Measurements from ENCODE around the gene ANO4. TPM values are rescaled to one million over a fixed set of nuclear protein-coding genes. Genes with fewer than 3 reads are reported as not detected.

ANO4 gene
- total RNA-seq, 2 donors from 2014 or later, result 3.4 to 4.0 TPM

DNA sequence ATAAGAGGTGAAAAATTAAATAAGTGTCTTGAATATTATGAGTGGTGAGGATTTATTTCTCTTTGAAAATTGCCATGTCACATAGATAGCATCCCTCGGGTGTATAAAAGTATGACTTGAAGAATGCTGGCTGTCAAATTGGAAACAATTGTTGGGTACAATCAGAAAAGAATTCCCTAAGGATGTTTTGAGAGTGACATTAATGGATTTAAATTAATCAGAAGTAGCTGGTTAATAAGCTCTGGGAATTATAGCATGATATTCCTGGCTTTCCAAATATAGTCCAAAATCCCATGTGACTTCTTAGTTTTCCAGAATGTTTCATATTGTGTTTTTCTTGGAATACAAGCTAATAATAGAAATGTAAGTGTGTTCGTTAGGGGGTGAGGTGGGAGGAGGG is 196.5 kb downstream of the ANO4 start:
- Histone ChIP-seq H3K9ac (ENCODE audit: extremely low read depth, low read length, poor library complexity, severe bottlenecking) (no peak overlapping the region), H3K9me3 (ENCODE audit: control insufficient read depth, low read length) (no peaks in the 10 kb centered on the region), H3K27me3 (ENCODE audit: control insufficient read depth, insufficient read depth, low read length, poor library complexity, severe bottlenecking) (no peaks in the 10 kb centered on the region), H3K27ac (ENCODE audit: low read depth, low read length) (no peak overlapping the region), H3K4me3 (ENCODE audit: low read length) (no peak overlapping the region), H3K4me1 (ENCODE audit: control insufficient read depth, insufficient read depth, low read length) (peaks cover 20% of the 10 kb centered on the region), H3K36me3 (ENCODE audit: control insufficient read depth, insufficient read depth, low read length) (no peaks in the 10 kb centered on the region)
- H3K4me1 Mint-ChIP-seq, result peaks cover 38% of the 10 kb centered on the region
- no peaks in the 10 kb centered on the region for H3K27me3 Mint-ChIP-seq (ENCODE audit: insufficient read depth)
- no peak overlapping the region for H3K27ac Mint-ChIP-seq
- TF ChIP-seq, protein P1, sequence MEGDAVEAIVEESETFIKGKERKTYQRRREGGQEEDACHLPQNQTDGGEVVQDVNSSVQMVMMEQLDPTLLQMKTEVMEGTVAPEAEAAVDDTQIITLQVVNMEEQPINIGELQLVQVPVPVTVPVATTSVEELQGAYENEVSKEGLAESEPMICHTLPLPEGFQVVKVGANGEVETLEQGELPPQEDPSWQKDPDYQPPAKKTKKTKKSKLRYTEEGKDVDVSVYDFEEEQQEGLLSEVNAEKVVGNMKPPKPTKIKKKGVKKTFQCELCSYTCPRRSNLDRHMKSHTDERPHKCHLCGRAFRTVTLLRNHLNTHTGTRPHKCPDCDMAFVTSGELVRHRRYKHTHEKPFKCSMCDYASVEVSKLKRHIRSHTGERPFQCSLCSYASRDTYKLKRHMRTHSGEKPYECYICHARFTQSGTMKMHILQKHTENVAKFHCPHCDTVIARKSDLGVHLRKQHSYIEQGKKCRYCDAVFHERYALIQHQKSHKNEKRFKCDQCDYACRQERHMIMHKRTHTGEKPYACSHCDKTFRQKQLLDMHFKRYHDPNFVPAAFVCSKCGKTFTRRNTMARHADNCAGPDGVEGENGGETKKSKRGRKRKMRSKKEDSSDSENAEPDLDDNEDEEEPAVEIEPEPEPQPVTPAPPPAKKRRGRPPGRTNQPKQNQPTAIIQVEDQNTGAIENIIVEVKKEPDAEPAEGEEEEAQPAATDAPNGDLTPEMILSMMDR (conservative IDR thresholded peaks at IDR 0.05), result no peak
- H3K4me3 Mint-ChIP-seq, result no peak overlapping the region
- no peak for DNase-seq
- H3K36me3 Mint-ChIP-seq (ENCODE audit: low read depth), result no peaks in the 10 kb centered on the region
- 100% methylated on average over 2 of the region's 2 CpGs; no CpG with 5 or more reads in 1 of the 2 experiments for WGBS, 2 experiments (ENCODE audit: insufficient coverage in 1 of 2, insufficient read length in 1 of 2)
- H3K9me3 Mint-ChIP-seq, result peaks cover 2% of the 10 kb centered on the region

DNA sequence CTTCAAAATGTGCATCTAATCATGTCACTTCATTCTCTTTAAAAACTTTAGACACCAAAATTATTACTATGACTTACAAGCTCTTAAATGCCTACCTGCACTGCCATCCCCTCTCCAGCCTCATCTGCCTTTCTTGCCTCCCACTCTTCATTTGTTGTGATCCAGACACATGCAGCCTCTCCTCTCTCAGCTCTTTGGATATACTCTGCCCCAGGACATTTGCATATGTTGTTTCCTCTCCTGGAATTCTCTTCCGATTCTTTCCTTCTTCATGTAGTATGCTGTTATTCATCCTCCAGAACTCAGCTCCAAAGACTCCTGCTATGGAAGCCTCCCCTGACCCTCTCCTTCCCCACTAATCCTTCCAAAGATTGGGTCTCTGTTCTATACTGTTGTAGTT is 197.6 kb downstream of the ANO4 start:
- no peaks in the 10 kb centered on the region for H3K27me3 ChIP-seq (ENCODE audit: control insufficient read depth, insufficient read depth, low read length, poor library complexity, severe bottlenecking)
- H3K4me3 ChIP-seq (ENCODE audit: low read length), result no peak overlapping the region
- DNase-seq, result no peak
- H3K9me3 Mint-ChIP-seq, result peaks cover 2% of the 10 kb centered on the region
- TF ChIP-seq, protein P1 (conservative IDR thresholded peaks at IDR 0.05), result no peak
- WGBS, 2 experiments (ENCODE audit: insufficient coverage in 1 of 2, insufficient read length in 1 of 2), result 86 to 100% methylated on average over 1 of the region's 1 CpG
- H3K27ac Mint-ChIP-seq, result no peak overlapping the region
- H3K27ac ChIP-seq (ENCODE audit: low read depth, low read length), result no peak overlapping the region
- no peaks in the 10 kb centered on the region for H3K36me3 ChIP-seq (ENCODE audit: control insufficient read depth, insufficient read depth, low read length)
- no peak overlapping the region for H3K9ac ChIP-seq (ENCODE audit: extremely low read depth, low read length, poor library complexity, severe bottlenecking)
- peaks cover 15% of the 10 kb centered on the region for H3K4me1 ChIP-seq (ENCODE audit: control insufficient read depth, insufficient read depth, low read length)
- H3K27me3 Mint-ChIP-seq (ENCODE audit: insufficient read depth), result no peaks in the 10 kb centered on the region
- H3K4me3 Mint-ChIP-seq, result no peak overlapping the region
- H3K9me3 ChIP-seq (ENCODE audit: control insufficient read depth, low read length), result no peaks in the 10 kb centered on the region
- no peaks in the 10 kb centered on the region for H3K36me3 Mint-ChIP-seq (ENCODE audit: low read depth)
- peaks cover 32% of the 10 kb centered on the region for H3K4me1 Mint-ChIP-seq

DNA sequence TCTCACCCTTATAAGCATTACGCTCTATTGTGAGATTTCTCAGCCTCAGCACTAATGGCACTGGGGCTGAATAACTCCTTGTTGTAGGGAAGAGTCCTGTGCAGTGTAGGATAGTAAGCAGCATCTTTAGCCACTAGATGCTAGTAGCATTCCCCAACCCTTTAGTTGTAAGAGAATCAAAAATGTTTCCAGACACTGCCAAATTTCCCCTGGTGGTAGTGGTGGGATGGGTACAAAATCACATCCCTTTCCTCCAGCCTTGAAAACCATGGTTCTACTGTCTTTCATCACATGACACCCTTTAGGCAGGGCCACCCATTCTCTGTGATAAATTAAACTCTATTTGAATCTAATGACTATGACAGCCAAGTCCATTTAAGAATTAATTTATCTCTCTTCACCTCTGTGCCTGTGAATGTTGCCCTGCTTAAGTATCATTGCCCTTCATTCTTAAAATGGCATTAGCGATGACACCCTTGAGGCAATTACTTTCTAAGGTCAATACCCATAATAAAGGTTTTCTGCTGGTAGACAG is 199.4 kb downstream of the ANO4 start:
- Histone ChIP-seq H3K27ac (ENCODE audit: low read depth, low read length) (no peak overlapping the region), H3K27me3 (ENCODE audit: control insufficient read depth, insufficient read depth, low read length, poor library complexity, severe bottlenecking) (no peaks in the 10 kb centered on the region), H3K9ac (ENCODE audit: extremely low read depth, low read length, poor library complexity, severe bottlenecking) (no peak overlapping the region), H3K9me3 (ENCODE audit: control insufficient read depth, low read length) (no peaks in the 10 kb centered on the region), H3K4me1 (ENCODE audit: control insufficient read depth, insufficient read depth, low read length) (peaks cover 5% of the 10 kb centered on the region), H3K36me3 (ENCODE audit: control insufficient read depth, insufficient read depth, low read length) (no peaks in the 10 kb centered on the region), H3K4me3 (ENCODE audit: low read length) (no peak overlapping the region)
- WGBS, 2 experiments (ENCODE audit: insufficient coverage in 1 of 2, insufficient read length in 1 of 2), result 95 to 100% methylated on average over 2 of the region's 2 CpGs
- TF ChIP-seq, protein P1 (conservative IDR thresholded peaks at IDR 0.05), result peak; percentile 65
- Mint-ChIP-seq H3K4me3 (no peak overlapping the region), H3K36me3 (ENCODE audit: low read depth) (no peaks in the 10 kb centered on the region), H3K9me3 (peaks cover 2% of the 10 kb centered on the region), H3K27ac (no peak overlapping the region), H3K4me1 (peaks cover 17% of the 10 kb centered on the region), H3K27me3 (ENCODE audit: insufficient read depth) (no peaks in the 10 kb centered on the region)
- no peak for DNase-seq

All from endodermal cell (in vitro differentiated cells).